Upper lobe of left lung (tissue), 4 donors: Measurements from ENCODE around the gene SIVA1.

Experiments
- EP300 ChIP-seq, 4 donors: sonication (generic); formaldehyde crosslinking; IDR thresholded peaks; one replicate each; pipeline ENCODE4 v1.5.1; 2017; ENCODE audit warnings: antibody characterized with exemption in 4 of 4, control low read depth in 2 of 4
- POLR2A ChIP-seq, 4 donors: fragments of 450-650 bp; IDR thresholded peaks; one replicate each; pipeline ENCODE4 v1.5.1; 2016 to 2017; ENCODE audit warnings: antibody characterized with exemption in 4 of 4, mild to moderate bottlenecking in 2 of 4
- POLR2AphosphoS5 ChIP-seq, 2 donors: sonication (generic); formaldehyde crosslinking; IDR thresholded peaks; one replicate each; pipeline ENCODE4 v1.5.1; 2017; ENCODE audit warnings: antibody characterized with exemption in 2 of 2
- TF ChIP-seq, protein P1 (sequence below), 6 experiments: fragments of 450-650 bp in 4 of 6; fragments of 200-600 bp in 2 of 6; sonication (generic) in 2 of 6; IDR thresholded peaks; one replicate each; pipeline ENCODE4 v1.5.1; 2016 to 2019; ENCODE audit warnings: antibody characterized with exemption in 6 of 6

DNA sequence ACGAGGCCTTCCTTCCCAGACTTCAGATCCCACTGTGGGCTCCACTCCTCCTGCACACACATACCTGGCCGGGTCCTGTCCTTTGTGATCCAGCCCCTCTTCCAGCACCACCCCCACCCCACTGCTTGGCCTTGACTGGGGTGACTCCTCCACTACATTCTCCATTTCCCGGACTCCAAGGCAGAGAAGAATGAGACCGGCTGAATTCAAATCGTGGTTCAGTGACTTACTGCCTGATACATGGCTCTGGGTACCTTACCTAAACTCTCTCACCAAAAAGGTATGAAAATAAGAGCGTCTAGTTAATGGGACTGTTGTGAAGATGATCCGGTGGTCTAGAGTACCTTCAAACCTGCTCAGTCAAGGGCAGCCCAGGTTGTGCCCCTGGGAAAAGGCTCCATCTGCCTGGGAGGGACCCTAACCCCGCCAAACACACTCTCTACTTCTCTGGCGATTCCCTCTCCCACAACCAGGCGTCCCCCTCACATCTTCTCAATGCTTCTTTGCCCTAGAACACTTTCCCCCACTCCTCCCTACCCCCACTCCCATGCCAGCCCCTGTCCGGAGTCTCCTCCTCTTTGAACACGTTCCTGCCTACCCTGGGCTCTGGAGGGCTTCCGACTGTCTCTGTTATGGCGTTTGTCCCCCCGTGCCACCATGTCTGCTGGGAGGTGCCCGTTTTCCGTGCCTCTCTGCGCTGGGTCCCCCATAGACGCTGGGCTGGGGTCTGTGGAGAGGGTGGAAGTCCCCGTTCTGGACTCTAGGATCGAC lies 46.5 kb downstream of the SIVA1 start:
- TF ChIP-seq, protein P1, sequence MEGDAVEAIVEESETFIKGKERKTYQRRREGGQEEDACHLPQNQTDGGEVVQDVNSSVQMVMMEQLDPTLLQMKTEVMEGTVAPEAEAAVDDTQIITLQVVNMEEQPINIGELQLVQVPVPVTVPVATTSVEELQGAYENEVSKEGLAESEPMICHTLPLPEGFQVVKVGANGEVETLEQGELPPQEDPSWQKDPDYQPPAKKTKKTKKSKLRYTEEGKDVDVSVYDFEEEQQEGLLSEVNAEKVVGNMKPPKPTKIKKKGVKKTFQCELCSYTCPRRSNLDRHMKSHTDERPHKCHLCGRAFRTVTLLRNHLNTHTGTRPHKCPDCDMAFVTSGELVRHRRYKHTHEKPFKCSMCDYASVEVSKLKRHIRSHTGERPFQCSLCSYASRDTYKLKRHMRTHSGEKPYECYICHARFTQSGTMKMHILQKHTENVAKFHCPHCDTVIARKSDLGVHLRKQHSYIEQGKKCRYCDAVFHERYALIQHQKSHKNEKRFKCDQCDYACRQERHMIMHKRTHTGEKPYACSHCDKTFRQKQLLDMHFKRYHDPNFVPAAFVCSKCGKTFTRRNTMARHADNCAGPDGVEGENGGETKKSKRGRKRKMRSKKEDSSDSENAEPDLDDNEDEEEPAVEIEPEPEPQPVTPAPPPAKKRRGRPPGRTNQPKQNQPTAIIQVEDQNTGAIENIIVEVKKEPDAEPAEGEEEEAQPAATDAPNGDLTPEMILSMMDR (IDR thresholded peaks at IDR 0.05) = no peak
- TF ChIP-seq POLR2AphosphoS5 (IDR thresholded peaks at IDR 0.05) (no peak), POLR2A (IDR thresholded peaks at IDR 0.05) (no peak), EP300 (IDR thresholded peaks at IDR 0.05) (no peak)
